ENCODE results near the gene ZNF664. TPM values are rescaled to one million over a fixed set of nuclear protein-coding genes. Genes with fewer than 3 reads are reported as not detected.

Gene ZNF664
- total RNA-seq, 1 experiment from 2014 or later: 80.8 TPM

- TF ChIP-seq EZH2 (IDR thresholded peaks at IDR 0.05; ENCODE audit: low read length, unreplicated experiment) (no peak), EZH2phosphoT487 (IDR thresholded peaks at IDR 0.05; ENCODE audit: borderline replicate concordance, low read length) (no peak), CTCF (conservative IDR thresholded peaks at IDR 0.05; ENCODE audit: low read depth, low read length) (no peak)
- no peak overlapping the region for H3K27ac ChIP-seq (ENCODE audit: low read length)
- no peak overlapping the region for H3K4me2 ChIP-seq (ENCODE audit: low read length)
- CTCF ChIA-PET: no interaction called here
- no peak overlapping the region for H2AFZ ChIP-seq (ENCODE audit: low read length)
- H3F3A ChIP-seq (ENCODE audit: low read length, unreplicated experiment): no peaks in the 10 kb centered on the region
- no peak overlapping the region for H3K4me3 ChIP-seq (ENCODE audit: low read length)
- no peaks in the 10 kb centered on the region for H3K9me2 ChIP-seq (replicated peaks; ENCODE audit: low read length)
- H3K36me3 ChIP-seq (ENCODE audit: low read depth, low read length): peaks cover 32% of the 10 kb centered on the region; the same call in 1 of the 2 replicates
- H3K9ac ChIP-seq (ENCODE audit: low read length): no peak overlapping the region
- no peak for ATAC-seq
- H3K27me3 ChIP-seq (ENCODE audit: low read length): no peaks in the 10 kb centered on the region
- H3K9me3 ChIP-seq (ENCODE audit: low read length): no peaks in the 10 kb centered on the region
- POLR2A ChIA-PET (ENCODE audit: unreplicated experiment): no interaction called here
- no peaks in the 10 kb centered on the region for H3K4me1 ChIP-seq (ENCODE audit: insufficient read depth, low read length)
- peaks cover 21% of the 10 kb centered on the region; the same call in 1 of the 2 replicates for H3K79me2 ChIP-seq (ENCODE audit: low read length)
- DNase-seq: no peak
- intact Hi-C loops (cut with micrococcal nuclease): no loop called here
- no TSS peak for BruUV-seq (replicated peaks)
- peaks cover 3% of the 10 kb centered on the region; the same call in 1 of the 2 replicates for H4K20me1 ChIP-seq (ENCODE audit: low read length)
These were observed 24.2 kb downstream of the ZNF664 start for GRCh38 chr12:123997033-123997822.

GRCh38 chr12:123997908-123998307 lies 24.9 kb downstream of the ZNF664 start:
- Histone ChIP-seq H2AFZ (ENCODE audit: low read length) (no peak overlapping the region), H3K9me2 (replicated peaks; ENCODE audit: low read length) (no peaks in the 10 kb centered on the region), H4K20me1 (ENCODE audit: low read length) (peaks cover 3% of the 10 kb centered on the region; the same call in 1 of the 2 replicates), H3K4me1 (ENCODE audit: insufficient read depth, low read length) (no peaks in the 10 kb centered on the region), H3F3A (ENCODE audit: low read length, unreplicated experiment) (no peaks in the 10 kb centered on the region), H3K79me2 (ENCODE audit: low read length) (peaks cover 21% of the 10 kb centered on the region; the same call in 1 of the 2 replicates), H3K4me2 (ENCODE audit: low read length) (no peak overlapping the region), H3K27ac (ENCODE audit: low read length) (no peak overlapping the region), H3K9me3 (ENCODE audit: low read length) (no peaks in the 10 kb centered on the region), H3K27me3 (ENCODE audit: low read length) (no peaks in the 10 kb centered on the region), H3K4me3 (ENCODE audit: low read length) (no peak overlapping the region), H3K9ac (ENCODE audit: low read length) (no peak overlapping the region), H3K36me3 (ENCODE audit: low read depth, low read length) (peaks cover 28% of the 10 kb centered on the region; the same call in 1 of the 2 replicates)
- ChIA-PET CTCF (no interaction called here), POLR2A (ENCODE audit: unreplicated experiment) (no interaction called here)
- ATAC-seq (no peak), DNase-seq (no peak)
- no peak for TF ChIP-seq CTCF (conservative IDR thresholded peaks at IDR 0.05; ENCODE audit: low read depth, low read length)
- no peak for TF ChIP-seq EZH2phosphoT487 (IDR thresholded peaks at IDR 0.05; ENCODE audit: borderline replicate concordance, low read length)
- no peak for TF ChIP-seq EZH2 (IDR thresholded peaks at IDR 0.05; ENCODE audit: low read length, unreplicated experiment)
- no TSS peak for BruUV-seq (replicated peaks)
- intact Hi-C loops (cut with micrococcal nuclease): no loop called here
